ENCODE results near the gene LPP.

The LPP gene

DNA sequence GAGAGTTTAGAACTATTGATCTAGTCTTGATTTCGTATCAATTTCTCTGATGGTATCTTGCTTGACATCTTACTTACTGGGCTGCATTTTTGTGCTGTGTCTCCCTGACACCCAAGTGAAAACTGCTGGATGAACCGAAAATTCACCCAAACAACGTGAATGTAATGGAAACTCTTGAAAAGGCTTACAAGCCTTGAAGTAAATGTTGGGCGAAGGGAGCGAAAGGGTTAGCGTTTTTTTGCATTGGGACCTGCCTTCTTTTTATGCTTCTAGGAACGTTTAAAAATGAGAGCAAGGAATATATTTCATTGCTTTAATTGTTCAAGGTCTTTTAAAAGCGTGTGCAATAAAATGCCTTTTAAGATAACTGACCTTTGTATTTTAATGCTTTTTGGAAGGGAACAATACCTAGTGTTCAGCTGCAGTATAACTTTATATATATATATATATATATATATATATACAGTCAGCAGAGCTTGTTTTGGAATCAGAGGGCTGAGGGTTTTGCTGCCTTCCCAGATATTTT, 94.1 kb downstream of the LPP start:
- DNase-seq: no peak

- no peak for DNase-seq
Measured at GRCh38 chr3:188253123-188253793, 99.3 kb downstream of the LPP start.

GRCh38 chr3:188253800-188254452, 100.0 kb downstream of the LPP start:
- DNase-seq: no peak

DNA sequence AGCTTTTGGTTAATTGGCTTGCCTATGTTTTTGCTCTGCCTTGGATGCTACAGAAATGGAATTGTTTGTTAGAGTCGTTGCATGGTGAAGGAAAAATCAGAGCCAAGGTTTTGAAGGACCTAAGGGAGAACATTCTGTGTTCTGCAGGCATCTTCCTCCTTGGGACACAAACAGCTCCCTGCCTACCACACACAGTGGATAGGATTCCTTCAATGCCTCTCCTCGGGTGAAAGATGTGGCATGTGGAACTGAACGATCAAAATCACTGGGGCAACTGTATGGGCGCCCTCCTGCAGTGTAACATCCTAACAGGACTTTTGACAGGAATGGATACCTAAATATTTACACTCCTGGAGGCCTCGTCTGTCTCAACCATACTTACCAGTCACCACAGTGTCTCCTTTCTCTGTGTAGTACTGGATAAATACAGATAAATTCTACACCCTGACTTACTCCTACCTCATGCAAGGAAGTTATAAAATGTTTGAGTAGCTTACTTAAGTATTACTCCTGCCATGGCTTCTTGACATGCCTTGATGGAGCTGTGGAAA, 100.6 kb downstream of the LPP start:
- no peak for DNase-seq

- DNase-seq: no peak
Measured at GRCh38 chr3:188255190-188255589, 101.2 kb downstream of the LPP start.

- DNase-seq: no peak
Measured at GRCh38 chr3:188256758-188257157, 102.8 kb downstream of the LPP start.

- no peak for DNase-seq
Measured at GRCh38 chr3:188257384-188258026, 103.5 kb downstream of the LPP start.

- no peak for DNase-seq
Measured at GRCh38 chr3:188259191-188259590, 105.2 kb downstream of the LPP start.

- no peak for DNase-seq
Measured at GRCh38 chr3:188259596-188259995, 105.6 kb downstream of the LPP start.

- DNase-seq: no peak
Measured at GRCh38 chr3:188261011-188261410, 107.1 kb downstream of the LPP start.

DNA sequence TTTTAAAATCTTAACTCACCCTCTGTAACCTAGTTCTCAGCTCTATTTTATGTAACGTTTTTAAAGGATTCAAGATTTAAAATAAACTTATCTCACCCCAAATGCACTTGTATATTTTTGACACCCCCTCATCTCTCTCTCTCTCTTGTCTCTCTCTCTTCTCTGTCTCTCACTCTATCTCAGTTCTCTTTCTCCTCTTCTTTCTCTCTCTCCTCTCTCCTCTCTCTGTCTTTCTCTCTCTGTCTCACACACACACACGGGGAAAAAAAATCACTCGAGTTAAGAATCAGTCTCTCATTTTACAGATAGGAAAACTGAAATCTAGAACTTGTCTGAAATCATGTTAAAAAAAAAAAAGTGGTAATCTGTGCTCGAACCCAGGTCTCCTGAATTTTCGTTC, 108.5 kb downstream of the LPP start:
- DNase-seq: no peak

DNA sequence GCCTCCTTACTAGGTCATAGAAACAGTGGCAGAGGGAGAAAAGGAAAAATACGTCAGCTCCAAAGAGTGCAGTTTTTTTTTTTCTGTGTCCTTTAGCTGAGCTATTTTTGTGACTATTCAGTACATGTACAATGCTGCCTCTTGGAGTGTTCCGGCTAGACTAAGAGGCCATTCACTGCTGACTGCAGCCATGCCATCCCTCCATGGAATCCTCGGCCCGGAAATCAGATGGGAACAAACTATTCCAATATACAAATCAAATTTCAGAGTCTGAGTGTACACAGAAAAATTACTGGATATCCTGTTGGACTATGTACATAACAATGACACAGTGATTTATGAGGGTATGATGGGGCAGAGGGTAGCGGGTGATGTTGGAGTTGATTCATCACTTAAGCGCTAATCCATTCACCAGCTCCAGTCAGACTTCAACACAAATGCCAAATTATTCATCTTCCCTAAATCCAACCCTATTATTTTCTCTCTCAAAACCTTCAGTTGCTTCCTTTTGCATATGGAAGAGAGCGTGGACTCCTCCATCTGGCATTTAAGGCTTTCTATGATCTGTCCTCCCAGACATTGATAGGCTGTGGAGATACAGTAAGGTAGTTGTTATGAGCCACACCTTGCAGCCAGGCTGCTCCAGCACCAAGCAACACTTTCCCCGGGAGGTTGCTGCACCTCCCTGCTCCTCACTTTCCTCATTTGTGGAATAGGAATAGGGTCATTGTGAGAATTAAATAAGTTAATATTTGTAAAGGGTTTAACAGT, 109.1 kb downstream of the LPP start:
- DNase-seq: peak in 37 of 51 donors; percentile 8 to 85 (median 47)

DNA sequence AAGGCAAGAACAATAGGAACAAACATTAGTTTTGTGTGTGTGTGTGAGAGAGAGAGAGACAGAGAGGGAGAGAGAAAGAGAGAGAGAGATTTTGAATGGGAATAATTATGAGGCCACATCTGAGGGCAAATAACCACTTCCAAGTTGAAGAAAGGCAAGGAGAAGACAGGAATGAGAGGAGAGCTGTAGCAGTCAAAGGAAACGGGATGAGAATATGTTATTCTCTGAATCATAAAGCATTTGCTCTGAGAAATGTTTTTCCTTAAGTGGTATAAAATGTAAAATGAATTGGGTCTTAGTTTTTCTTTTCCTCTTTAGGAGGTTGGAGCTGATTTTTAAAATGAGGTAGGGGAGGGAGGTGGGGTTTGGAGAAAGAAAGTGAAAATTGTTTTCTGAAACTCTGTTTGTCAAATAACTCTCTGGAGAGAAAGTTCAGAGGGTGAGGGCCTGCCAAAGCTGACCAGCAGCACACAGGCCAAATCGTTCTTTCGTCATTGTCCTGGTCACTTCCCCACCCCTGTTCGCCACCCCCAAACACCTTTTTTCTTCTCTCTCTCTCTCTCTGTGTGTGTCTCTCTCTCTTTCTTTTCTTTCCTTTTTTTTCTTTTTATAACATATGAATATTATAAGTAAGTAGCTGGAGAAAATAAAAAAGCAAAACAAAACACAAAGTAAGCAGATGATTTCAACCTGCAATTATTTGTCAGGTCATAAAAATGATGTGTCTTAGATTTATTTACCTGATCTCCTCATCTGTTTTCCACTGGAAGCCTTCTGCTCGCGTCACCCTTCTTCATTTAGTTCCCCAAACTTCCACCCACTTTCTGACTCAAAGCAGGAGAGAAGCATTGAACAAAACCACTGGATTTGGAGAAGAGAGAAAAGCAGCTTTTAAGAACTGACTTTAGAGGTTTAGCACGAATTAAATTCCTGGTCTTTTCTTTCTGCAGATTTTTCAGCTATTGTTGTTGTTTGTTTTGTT, 110.6 kb downstream of the LPP start:
- DNase-seq: peak in 7 of 51 donors; percentile 3 to 34 (median 18)

GRCh38 chr3:188266562-188267274, 112.8 kb downstream of the LPP start:
- DNase-seq: no peak

GRCh38 chr3:188267790-188268335, 113.9 kb downstream of the LPP start:
- DNase-seq: no peak

DNA sequence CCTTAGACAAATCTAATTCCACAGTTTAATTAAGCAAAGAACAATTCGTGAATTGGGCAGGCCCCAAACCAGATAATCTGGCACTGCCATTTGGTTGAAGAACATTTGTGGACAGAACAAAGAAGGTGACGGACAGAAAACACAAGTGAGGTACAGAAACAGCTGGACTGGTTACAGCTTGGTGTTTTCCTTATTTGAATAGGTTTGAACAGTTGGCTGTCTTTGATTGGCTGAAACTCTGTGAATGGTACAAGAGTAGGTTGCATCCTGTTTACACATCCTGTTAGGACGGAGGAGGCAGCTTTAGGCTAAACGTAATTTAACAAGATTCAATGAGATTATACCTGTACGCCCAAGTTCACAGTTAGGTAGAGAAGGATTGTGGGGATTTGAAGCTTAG, 114.4 kb downstream of the LPP start:
- no peak for DNase-seq

DNA sequence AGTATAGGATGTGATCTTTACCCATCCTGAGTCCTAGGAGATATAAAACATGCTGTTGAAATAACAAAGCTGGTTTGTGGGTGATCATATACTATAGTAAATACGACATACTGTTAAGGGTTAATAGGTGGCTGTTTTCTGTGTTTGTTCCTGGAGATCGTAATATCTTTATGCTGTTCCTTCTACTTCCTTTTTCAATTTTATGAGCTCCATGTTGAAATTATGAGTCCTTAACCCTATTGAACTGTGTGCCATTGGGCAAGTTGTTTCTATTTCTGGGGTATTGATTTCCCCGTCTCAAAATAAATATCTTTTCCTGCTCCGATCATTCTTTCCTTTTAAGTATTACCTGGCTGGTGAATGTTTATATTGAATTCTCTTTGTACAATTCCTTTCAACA, 115.1 kb downstream of the LPP start:
- no peak for DNase-seq

GRCh38 chr3:188270423-188270972, 116.5 kb downstream of the LPP start:
- DNase-seq: peak in 8 of 51 donors; percentile 2 to 46 (median 17)
